ENCODE data around the gene HEBP2. TPM values are rescaled to one million over a fixed set of nuclear protein-coding genes. Genes with fewer than 3 reads are reported as not detected.
"Not testable (repeated sequence)": the region's sequence is repeated elsewhere in the genome, so short reads cannot be mapped to it uniquely, and the experiment has no call there.

The HEBP2 gene, protein sequence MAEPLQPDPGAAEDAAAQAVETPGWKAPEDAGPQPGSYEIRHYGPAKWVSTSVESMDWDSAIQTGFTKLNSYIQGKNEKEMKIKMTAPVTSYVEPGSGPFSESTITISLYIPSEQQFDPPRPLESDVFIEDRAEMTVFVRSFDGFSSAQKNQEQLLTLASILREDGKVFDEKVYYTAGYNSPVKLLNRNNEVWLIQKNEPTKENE
- total RNA-seq: 32.8 and 38.7 TPM in 2 replicates
- 27.1 TPM for polyA plus RNA-seq (2012)

- peak; percentile 96 for DNase-seq (ENCODE audit: low read depth)
Measured at GRCh38 chr6:138403801-138404665, at the start of gene HEBP2. TSS of gene HEBP2 (plus strand) at chr6:138404223. CDS start at chr6:138404496, 273 bp downstream.

DNA sequence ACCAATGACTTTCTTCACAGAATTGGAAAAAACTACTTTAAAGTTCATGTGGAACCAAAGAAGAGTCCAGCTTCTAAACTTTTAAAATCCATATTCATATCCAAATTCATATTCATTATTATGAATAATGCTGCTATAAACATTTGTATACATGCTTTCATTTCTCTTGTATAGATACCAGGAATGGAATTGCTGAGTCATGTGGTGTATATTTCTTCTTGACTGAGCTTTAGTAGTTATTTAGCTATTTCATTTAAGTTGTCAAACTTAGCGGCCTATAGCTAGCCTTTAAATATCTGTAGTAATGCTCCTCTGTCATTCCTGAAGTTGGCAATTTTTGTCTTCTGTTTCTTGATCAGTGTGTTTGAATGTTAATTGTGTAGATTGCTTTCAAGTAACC, 46.1 kb upstream of the HEBP2 start:
- no peak for DNase-seq (ENCODE audit: low read depth)

DNA sequence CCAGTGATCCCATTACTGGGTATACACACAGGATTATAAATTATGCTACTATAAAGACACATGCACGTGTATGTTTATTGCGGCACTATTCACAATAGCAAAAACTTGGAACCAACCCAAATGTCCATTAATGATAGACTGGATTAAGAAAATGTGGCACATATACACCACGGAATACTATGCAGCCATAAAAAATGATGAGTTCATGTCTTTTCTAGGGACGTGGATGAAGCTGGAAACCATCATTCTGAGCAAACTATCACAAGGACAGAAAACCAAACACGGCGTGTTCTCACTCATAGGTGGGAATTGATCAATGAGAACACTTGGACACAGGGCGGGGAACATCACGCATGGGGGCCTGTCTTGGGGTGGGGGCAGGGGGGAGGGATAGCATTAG, 35.3 kb upstream of the HEBP2 start:
- DNase-seq (ENCODE audit: low read depth): not testable (repeated sequence)

- no peak for DNase-seq (ENCODE audit: low read depth)
Measured at GRCh38 chr6:138370631-138371451, 33.2 kb upstream of the HEBP2 start.

- no peak for DNase-seq (ENCODE audit: low read depth)
Measured at GRCh38 chr6:138371452-138371711, 32.6 kb upstream of the HEBP2 start.

GRCh38 chr6:138371720-138372119, 32.3 kb upstream of the HEBP2 start:
- DNase-seq (ENCODE audit: low read depth): no peak

DNA sequence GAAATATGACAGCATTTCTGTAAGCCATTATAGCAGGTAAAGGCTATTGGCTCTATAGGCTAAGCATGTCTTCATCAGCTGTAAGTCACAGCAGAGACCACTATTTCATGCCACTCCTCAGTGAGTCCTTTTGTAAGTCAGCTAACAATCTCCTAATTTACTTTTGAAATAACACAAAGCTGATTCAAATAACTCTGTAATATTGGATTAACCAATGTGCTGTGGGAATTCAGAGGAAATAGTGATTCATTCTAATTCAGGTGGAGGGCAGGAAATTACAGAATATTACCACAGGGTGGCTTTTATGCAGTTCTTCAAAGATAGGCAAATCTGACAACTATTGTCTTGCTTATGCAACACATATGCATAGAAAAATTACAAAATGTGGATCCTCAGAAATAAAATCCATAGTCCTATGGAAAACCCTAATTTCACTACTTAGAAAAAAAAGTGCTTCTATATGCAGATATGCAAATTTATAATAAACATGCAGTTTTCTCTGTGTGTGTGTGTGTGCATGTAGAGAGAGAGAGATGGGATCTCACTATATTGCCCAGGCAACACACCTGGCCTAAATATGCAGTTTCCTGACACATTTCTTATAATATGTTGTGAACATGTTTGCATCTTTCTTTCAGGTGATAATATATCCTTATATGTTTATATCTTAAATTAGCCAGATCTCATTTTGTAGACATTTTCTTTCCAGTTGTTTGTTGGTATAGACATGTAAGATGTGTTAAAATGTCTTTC, 31.1 kb upstream of the HEBP2 start:
- DNase-seq (ENCODE audit: low read depth): no peak

GRCh38 chr6:138374230-138374629, 29.8 kb upstream of the HEBP2 start:
- no peak for DNase-seq (ENCODE audit: low read depth)

GRCh38 chr6:138374815-138375214, 29.2 kb upstream of the HEBP2 start:
- no peak for DNase-seq (ENCODE audit: low read depth)

DNA sequence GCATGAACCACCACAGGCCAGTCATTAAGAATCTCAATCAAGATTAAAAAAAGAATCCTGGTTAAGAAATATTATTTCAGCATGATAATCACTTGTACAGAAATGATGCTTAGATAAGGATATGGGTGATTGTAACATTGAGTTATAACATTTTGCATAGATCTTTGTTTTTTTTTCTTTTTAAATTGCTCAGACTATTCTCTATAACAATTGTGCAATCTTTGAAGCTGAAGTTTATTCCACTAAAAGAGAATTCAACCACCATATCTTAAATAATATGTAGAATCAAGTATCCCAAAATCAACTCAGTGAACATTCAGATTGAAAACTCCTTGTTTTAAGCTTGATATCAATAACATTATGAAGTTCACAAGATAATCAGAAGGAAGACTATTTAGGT, 27.0 kb upstream of the HEBP2 start:
- no peak for DNase-seq (ENCODE audit: low read depth)

GRCh38 chr6:138377844-138378243, 26.2 kb upstream of the HEBP2 start, which contains the start of gene SMIM28:
TSS of gene SMIM28 (plus strand) at chr6:138377905. CDS start at chr6:138378073, 168 bp downstream.
- no peak for DNase-seq (ENCODE audit: low read depth)

GRCh38 chr6:138378463-138378862, 25.6 kb upstream of the HEBP2 start:
- DNase-seq (ENCODE audit: low read depth): no peak

GRCh38 chr6:138382498-138383265, 21.3 kb upstream of the HEBP2 start:
- no peak for DNase-seq (ENCODE audit: low read depth)

GRCh38 chr6:138383776-138384175, 20.2 kb upstream of the HEBP2 start:
- no peak for DNase-seq (ENCODE audit: low read depth)

DNA sequence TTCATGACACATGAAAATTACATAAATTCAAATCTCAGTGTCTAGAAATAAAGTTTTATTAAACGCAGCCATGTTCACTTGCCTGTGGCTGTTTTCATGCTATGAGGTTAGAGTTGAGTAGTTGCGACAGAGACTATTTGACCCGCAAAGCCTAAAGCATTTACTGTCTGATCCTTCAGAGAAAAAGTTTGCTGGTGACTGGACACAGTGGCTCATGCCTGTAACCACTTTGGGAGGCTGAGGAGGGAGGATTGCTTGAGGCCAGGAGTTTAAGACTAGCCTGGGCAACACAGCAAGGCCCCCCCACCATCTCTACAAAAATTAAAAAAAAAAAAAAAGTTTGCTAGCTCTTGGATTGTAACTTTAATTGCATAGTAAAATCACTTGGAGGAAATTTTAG, 17.1 kb upstream of the HEBP2 start:
- DNase-seq (ENCODE audit: low read depth): no peak

DNA sequence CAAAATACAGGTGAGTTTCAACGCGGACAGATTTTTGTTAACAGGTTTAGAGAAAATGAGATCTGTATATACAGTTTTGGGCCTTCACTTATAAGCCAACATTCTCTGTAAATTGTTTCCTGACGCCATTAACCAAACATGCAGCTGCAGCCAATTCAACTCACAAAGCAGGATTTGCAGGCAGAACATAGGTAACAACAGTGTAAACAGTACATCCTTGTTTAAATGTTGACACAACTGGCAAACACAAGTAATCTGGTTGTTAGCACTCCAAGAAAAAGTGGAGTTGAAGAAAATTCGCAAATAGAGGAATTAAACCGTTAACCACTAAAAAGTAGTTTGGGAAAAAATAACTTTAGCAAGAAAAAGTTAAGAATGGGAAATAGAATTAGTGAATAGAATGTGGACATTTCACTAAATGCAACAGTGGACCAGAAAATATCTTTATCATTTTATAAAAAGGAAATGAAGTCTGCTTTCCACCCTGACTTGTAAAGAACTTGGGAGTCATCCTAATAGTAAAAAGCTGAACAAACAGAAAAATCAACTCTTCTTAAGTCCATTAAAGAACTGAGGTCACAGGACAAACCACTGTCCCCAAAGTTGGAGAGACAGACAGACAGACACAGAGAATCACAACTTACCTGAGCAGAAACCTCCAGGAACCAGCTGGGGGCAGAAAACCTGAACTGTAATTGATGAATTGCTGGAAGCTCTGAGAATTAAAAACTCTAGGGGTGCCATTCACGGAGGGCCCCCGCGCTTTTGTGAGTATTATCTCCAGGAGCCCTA, 16.2 kb upstream of the HEBP2 start:
- no peak for DNase-seq (ENCODE audit: low read depth)

- no peak for DNase-seq (ENCODE audit: low read depth)
Measured at GRCh38 chr6:138389551-138389950, 14.5 kb upstream of the HEBP2 start.

DNA sequence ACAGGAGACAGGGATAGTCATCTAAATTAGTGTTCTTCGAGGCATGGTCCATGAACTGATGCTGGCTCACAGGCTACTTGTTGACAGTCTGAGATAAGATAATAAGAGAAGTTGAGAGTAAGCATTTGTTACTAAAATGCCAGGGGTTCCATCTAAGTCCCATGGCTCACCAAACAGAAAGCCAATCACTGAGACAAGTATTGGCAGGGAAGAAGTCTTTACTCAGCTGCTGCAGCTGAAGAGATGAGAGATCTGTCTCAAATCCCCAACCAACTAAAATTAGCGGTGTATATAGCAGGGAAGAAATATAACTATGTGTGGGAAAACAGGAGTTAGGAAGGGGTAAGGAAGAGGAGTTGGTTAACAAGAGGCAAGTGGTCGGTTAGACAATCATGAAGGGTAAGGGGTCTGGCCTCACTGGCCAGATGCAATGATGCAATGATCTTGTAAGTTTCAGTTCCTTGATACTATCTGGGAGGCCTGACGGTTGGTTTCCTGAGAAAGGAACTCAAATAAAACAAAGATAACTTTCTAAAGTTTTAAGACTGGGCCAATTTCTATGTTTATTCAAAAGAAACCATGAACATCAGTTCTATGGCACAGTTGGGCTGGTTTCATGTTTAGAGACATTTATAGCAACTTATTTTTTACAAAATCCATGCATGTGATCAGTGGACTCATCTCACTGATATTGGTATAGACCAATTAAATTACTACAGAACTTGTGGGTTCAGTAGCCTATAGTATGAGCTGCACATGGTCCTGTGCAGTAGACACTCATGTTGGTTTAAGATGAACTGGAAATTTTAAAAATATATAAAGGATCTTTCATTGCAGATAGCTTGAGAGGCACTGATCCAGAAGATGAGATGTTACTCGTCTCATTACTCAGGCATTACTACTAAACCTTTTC, 9.9 kb upstream of the HEBP2 start:
- DNase-seq (ENCODE audit: low read depth): no peak

- no peak for DNase-seq (ENCODE audit: low read depth)
Measured at GRCh38 chr6:138396709-138397108, 7.3 kb upstream of the HEBP2 start.

All from myocyte (in vitro differentiated cells).